ENCODE measurements around the gene UCHL5. TPM values are rescaled to one million over a fixed set of nuclear protein-coding genes. Genes with fewer than 3 reads are reported as not detected.
"Not testable (repeated sequence)": the region's sequence is repeated elsewhere in the genome, so short reads cannot be mapped to it uniquely, and the experiment has no call there.

The UCHL5 gene
- total RNA-seq, 1 donor from 2014 or later, result 34.0 TPM

- intact Hi-C loops (cut with DNase I), result no loop called here
- no peak for DNase-seq (ENCODE audit: low spot score)
- ATAC-seq, result no peak
These were observed 8.9 kb upstream of the UCHL5 start for GRCh38 chr1:193068013-193068412.

- ATAC-seq (no peak), DNase-seq (ENCODE audit: low spot score) (no peak)
- intact Hi-C loops (cut with DNase I), result no loop called here
These were observed 7.4 kb upstream of the UCHL5 start for GRCh38 chr1:193066606-193067005.

- no peak for DNase-seq (ENCODE audit: low spot score)
- intact Hi-C loops (cut with DNase I), result no loop called here
- ATAC-seq, result no peak
These were observed 6.8 kb upstream of the UCHL5 start for GRCh38 chr1:193065954-193066353.

GRCh38 chr1:193062698-193063463 is 3.7 kb upstream of the UCHL5 start:
- no peak for DNase-seq (ENCODE audit: low spot score)
- intact Hi-C loops (cut with DNase I), result no loop called here
- ATAC-seq, result no peak

DNA sequence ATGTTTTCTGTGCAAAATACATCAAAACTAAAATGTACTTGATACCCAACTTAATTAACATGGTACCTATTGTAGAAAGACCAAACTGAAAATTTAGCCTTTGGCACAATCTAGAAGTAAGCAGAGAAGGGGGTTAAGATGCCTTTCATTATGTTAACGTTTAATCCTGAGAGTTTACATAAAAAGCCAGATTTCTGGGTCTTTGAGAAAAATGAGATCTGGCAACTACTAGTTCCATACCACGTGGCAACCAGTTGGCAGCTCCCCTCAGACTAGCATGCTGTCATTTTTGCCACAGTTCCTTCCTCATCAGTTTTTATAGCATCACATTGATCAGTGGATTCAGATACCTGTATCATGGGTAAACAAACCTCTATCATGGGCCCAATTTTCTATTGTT is 1.8 kb upstream of the UCHL5 start:
- intact Hi-C loops (cut with DNase I), result no loop called here
- ATAC-seq (no peak), DNase-seq (ENCODE audit: low spot score) (no peak)

- intact Hi-C loops (cut with DNase I), result no loop called here
- ATAC-seq (no peak), DNase-seq (ENCODE audit: low spot score) (no peak)
These were observed 1.2 kb upstream of the UCHL5 start for GRCh38 chr1:193060406-193060805.

DNA sequence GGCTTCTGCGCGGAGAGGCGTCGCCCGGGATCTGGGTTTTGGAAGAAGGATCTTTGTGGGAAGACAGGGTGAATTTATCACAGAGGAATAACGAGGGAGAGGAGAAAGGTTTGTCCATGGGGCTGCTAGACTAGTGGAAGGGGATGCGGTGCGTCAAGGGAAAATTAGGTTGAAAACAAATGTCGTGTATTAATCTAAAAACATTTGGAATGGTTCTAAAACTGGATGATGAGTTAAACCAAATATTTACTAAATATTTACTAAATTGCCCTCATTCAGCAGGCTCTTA is 899 bp upstream of the UCHL5 start:
- ATAC-seq (no peak), DNase-seq (ENCODE audit: low spot score) (no peak)
- intact Hi-C loops (cut with DNase I), result no loop called here

GRCh38 chr1:193058529-193059281 is 455 bp downstream of the UCHL5 start:
- ATAC-seq, result peak; percentile 15
- peak; percentile 64 for DNase-seq (ENCODE audit: low spot score)
- intact Hi-C loops (cut with DNase I), result loop anchor here (5.0 kb wide), 1 partner anchor 44 kb away; no protein-coding TSS in a partner anchor

GRCh38 chr1:193054169-193054675 is 4.9 kb downstream of the UCHL5 start:
- intact Hi-C loops (cut with DNase I), result no loop called here
- ATAC-seq, result no peak

GRCh38 chr1:193048913-193049312 is 10.2 kb downstream of the UCHL5 start:
- intact Hi-C loops (cut with DNase I); ATAC-seq; DNase-seq (ENCODE audit: low spot score): not testable (repeated sequence)

More at GRCh38 chr1:193054169-193054675, 4.9 kb downstream of the UCHL5 start:
- DNase-seq (ENCODE audit: low spot score), result no peak

DNA sequence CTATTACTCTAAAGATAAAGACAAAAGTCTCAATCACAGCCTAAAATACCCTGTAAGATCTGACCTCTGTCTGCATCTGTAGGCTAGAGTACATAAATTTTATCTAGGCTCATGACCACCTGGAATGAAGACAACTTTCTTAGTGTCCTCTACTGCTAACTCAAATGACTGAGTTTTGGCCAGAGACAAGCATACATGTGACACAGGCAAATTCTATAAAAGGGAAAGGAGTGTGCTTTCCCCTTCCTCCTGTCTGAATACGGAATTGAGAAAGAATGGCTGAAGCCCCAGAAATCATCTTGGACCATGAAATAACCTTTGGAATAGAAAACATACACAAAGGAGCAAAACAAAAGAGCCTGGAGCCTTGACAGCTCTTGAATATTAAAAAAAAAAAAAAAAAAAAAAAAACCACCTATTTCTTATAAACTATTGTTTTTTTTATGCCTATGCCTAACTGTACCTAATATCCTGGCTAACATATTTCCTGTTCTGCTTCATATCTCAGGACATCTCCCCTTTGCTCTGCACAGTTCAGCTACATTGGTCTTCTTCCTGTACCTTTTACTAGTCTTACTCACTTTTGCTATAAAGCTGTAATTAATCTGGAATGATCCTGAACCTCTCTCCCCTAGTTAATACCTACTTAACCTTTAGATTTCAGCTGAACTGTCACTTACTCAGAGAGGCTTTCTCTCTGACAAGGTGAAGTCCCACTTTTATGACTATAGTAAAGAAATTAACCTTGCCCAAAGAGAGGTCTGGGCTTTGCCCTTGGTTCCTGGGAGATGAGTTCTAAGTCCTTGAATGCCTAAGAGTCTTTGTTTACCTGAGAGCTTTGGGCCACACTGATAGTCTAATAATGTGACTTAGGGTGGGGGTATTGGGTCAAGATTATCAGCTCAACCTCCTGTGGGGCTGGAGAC is 16.1 kb downstream of the UCHL5 start:
- intact Hi-C loops (cut with DNase I), result no loop called here
- DNase-seq (ENCODE audit: low spot score) (no peak), ATAC-seq (no peak)

DNA sequence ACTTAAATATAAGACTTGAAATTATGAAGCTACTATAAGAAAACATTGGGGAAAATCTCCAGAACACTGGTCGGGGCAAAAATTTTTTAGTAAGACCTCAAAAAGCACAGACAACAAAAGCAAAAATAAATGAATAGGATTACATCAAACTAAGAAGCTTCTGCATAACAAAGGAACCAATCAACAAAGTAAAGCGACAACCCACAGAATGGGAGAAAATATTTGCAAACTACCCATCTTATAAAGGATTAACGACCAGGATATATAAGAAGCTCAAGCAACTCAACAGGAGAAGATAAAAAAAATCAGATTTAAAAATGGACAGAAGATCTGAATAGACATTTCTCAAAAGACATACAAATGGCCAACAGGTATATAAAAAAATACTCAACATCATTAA is 19.1 kb downstream of the UCHL5 start:
- DNase-seq (ENCODE audit: low spot score) (no peak), ATAC-seq (no peak)
- intact Hi-C loops (cut with DNase I), result no loop called here

GRCh38 chr1:193036337-193037047 is 22.7 kb downstream of the UCHL5 start:
- ATAC-seq (no peak), DNase-seq (ENCODE audit: low spot score) (no peak)
- intact Hi-C loops (cut with DNase I), result no loop called here

DNA sequence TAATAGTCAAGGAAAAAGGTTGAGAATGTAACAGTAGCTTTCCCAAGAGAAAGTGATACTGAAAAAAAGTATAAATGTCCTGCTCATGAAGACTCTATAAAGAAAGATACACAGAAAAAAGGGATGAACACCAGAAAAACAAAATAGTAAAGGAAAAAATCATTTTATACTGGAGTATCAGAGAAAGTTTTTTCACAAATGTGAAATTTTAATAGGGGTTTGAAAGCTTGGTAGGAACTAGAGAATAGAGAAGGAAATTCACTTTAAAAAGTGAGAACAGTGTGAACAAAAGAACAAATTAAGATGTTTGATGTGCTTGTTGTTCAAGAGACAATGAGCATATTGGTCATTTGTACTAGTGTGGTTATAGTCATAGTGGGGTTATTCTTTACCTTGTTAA is 25.6 kb downstream of the UCHL5 start:
- ATAC-seq (no peak), DNase-seq (ENCODE audit: low spot score) (no peak)
- intact Hi-C loops (cut with DNase I), result no loop called here

- intact Hi-C loops (cut with DNase I); DNase-seq (ENCODE audit: low spot score); ATAC-seq: not testable (repeated sequence)
These were observed 26.3 kb downstream of the UCHL5 start for GRCh38 chr1:193032643-193033427.

DNA sequence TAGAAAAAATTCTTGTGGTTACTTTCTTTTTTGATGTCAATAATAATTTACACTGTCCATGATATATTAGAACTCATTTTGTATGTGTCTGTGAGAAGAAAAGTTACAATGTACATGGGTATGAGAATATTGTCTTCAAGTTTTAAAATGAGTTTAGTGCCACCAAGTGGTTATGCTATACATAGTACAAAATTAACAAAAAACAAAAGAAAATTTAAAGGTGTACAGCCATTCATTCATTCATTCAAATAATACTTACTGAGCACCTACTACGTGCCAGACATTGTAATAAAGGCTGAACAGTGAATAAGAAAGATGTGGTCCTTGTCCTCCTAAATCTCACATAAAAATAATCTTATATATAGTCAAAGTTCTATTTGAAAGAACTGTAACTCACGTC is 27.7 kb downstream of the UCHL5 start:
- no peak for ATAC-seq
- intact Hi-C loops (cut with DNase I), result no loop called here
- no peak for DNase-seq (ENCODE audit: low spot score)

- no peak for ATAC-seq
These were observed 28.9 kb downstream of the UCHL5 start for GRCh38 chr1:193030280-193030679.

GRCh38 chr1:193025218-193025617 is 33.9 kb downstream of the UCHL5 start:
- ATAC-seq (no peak), DNase-seq (ENCODE audit: low spot score) (no peak)
- intact Hi-C loops (cut with DNase I), result loop anchor here (10.0 kb wide), 1 partner anchor 550 kb away; no protein-coding TSS in a partner anchor

More at GRCh38 chr1:193030280-193030679, 28.9 kb downstream of the UCHL5 start:
- no peak for DNase-seq (ENCODE audit: low spot score)
- intact Hi-C loops (cut with DNase I), result no loop called here

Measured in sciatic nerve (tissue), 2 donors.